Activated CD4-positive, alpha-beta T cell treated with anti-CD3 and anti-CD28 coated beads, Interleukin-2, amount 50 U/mL, for 48 hours (primary cell): ENCODE results near the gene MLXIP.
"Not testable (repeated sequence)": the region's sequence is repeated elsewhere in the genome, so short reads cannot be mapped to it uniquely, and the experiment has no call there.

ENCODE experiments used
- DNase-seq, 2 experiments: peaks; one replicate each; pipeline ENCODE4 v3.0.0-alpha.2; 2020

Gene MLXIP

GRCh38 chr12:122158700-122159285 lies 80.2 kb downstream of the MLXIP start:
- no peak for DNase-seq

DNA sequence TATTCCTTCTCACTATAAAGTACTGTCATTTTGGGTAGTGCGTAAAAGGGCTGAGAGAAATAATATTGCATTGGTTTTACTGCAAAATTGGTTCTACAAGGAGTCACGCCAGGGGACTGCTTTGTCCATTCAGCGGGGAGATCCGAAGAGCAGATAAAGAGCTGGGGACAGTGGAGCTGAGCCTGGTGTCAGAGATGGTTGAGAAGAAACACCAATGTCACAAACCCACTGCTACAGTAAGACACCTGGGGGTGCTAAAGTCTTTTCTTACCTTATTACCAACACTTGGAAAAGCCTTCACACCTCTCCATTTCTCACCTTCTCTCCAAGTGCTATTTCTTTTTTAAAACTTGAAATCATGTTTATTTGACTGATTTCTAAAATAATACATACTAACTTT lies 81.3 kb downstream of the MLXIP start:
- no peak for DNase-seq

GRCh38 chr12:122160761-122161160 lies 82.2 kb downstream of the MLXIP start:
- DNase-seq: no peak

DNA sequence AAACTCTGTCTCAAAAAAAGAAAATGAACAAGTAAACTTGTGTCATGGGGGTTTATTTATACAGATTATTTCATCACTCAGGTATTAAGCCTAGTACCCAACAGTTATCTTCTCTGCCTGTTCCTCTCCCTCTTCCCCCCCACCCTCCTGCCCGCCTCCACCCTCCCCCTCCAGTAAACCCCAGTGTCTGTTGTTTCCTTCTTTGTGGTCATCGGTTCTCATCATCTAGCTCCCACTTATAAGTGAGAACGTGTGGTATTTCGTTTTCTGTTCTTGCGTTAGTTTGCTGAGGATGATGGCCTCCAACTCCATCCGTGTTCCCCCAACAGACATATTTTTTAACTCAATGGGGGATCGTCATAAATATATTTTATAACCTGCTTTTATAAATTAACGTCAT lies 83.1 kb downstream of the MLXIP start:
- DNase-seq: no peak

GRCh38 chr12:122162976-122163375 lies 84.4 kb downstream of the MLXIP start:
- no peak for DNase-seq

DNA sequence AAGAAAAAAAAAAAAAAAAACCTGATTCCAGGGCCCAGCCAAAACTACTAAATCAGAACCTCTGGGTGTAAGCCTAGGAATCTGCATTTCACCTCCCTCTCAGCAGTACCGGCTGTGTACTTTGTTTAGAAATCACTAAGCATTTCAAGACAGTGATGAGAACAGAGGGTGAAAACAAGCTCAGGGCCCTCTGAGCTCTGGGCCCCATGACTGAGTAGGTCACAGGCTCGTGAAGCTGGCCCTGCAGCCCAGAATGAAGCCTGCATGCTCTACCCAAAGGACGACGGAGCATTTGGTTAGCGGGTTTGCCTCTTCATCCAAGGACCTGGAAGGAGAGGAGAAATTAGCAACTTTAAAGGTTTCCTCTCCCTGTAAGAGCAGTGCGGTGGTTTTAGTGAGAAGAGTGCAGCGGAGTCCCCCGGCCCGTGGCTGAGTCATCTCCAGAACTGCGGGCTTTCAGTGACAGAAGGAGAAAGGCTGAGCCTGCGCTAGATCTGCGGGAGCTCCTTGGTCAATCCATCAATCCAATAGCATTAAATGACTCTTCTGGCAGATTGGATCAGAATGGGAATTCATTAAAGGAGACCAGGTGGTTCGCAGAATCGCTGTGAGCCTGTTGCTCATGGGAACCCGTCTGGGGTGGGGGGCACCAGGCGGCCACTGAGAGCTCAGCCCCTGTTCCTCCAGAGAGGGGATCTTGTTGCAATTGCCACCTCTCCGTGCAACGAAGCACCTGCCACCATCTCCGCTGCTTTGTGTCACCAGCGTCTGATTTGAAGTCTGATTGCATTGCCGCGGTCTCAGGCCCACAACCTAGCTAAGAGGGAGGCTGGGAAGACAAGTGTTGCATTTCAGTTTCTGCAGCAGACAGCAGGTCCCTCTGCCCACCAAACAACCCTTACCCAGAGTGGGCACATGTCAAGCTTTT lies 88.1 kb downstream of the MLXIP start:
- peak; percentile 67 to 79 for DNase-seq

- DNase-seq: no peak
Measured at GRCh38 chr12:122167356-122167925, 88.9 kb downstream of the MLXIP start.

DNA sequence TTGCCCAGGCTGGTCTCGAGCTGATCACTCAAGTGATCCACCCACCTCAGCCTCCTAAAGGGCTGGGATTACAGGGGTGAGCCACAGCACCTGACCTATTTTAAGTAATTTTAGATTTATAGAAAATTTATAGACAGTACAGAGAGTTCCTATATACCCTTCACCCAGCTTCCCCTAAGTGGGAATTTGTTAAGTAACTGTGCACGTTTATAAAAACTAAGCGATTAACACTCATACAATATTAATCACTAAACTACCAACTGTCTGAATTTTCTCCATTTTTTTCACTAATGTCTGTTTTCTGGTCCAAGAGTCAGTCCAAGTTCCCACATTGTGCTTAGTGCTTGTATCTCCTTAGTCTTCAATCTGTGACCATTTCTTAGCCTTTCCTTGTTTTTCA lies 89.9 kb downstream of the MLXIP start:
- DNase-seq: no peak

DNA sequence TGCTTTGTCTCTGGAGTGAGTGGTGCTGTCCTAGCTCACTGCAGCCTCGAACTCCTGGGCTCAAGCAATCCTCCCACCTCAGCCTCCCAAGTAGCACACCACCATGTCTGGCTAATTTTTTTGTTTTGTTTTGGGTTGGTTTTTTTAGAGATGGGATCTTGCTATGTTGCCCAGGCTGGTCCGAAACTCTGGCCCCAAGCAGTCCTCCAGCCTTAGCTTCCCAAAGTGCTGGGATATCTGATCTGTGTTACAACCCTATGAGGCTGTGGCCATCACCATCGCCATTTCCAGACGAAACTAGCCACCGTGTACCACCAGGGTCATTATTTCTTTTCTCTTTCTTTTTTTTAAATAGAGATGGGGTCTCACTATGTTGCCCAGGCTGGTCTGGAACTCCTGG lies 92.8 kb downstream of the MLXIP start:
- DNase-seq: no peak

- no peak for DNase-seq
Measured at GRCh38 chr12:122172262-122172939, 93.8 kb downstream of the MLXIP start.

- peak; percentile 17 to 41 for DNase-seq
Measured at GRCh38 chr12:122174155-122174845, 95.7 kb downstream of the MLXIP start, which contains the start of gene IL31. TSS of gene IL31 (minus strand) at chr12:122174221. CDS start at chr12:122174172, 49 bp downstream.

DNA sequence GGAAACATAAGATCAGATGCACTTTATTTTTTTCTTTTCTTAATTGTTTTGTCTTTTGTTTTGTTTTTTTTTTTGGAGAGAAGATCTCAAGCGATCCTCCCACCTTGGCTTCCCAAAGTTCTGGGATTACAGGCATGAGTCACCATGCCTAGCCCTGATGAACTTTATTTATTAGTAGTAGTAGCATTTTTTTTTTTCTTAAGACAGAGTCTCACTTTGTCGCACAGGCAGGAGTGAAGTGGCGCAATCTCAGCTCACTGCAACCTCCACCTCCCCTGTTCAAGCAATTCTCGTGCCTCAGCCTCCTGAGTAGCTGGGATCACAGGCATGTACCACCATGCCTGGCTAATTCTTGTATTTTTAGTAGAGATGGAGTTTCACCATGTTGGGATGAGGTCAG lies 97.9 kb downstream of the MLXIP start:
- DNase-seq: not testable (repeated sequence)

GRCh38 chr12:122182887-122183587 lies 104.5 kb downstream of the MLXIP start, which contains the start of gene LRRC43:
TSS of gene LRRC43 (plus strand) at chr12:122183123. CDS start at chr12:122183145, 22 bp downstream.
- DNase-seq: peak in 1 of 2 experiments; percentile 29

DNA sequence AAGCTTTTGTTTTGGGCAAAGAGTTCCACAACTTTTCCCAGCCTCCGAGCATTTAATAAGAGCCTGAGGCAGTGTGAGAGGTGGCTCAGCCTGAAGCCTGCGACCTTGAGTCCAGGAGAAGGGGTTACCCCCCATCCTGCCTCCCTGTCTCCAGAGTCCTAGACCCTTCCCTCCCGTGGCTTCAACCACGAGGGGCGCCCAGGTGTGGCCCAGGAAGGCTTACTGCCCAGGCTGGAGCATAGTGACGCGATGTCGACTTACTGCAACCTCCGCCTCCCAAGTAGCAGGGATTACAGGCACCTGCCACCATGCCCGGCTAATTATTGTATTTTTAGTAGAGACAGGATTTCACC lies 105.0 kb downstream of the MLXIP start:
- no peak for DNase-seq

DNA sequence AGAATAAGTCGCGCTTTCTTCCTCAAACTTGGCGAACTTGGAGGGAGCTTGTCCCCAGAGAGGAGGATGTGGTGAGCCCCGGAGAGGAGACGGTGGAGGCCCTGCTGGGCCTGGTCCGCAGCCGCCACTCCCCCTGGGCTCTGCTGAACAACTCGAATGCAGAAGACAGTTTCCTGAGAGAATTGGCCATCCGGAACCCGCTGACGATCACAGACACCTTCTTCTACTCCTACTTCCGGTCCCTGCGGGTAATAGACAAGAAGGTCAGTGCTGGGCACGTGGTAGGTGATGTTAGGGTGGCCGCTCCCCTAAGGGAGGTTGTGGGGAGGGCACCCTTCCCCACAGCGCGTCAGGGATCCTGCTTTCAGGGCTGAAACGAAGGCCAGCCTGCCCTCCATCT lies 106.0 kb downstream of the MLXIP start:
- DNase-seq: no peak

- DNase-seq: no peak
Measured at GRCh38 chr12:122185079-122185478, 106.5 kb downstream of the MLXIP start.

- DNase-seq: no peak
Measured at GRCh38 chr12:122185494-122186082, 107.0 kb downstream of the MLXIP start.

- no peak for DNase-seq
Measured at GRCh38 chr12:122187466-122187865, 108.9 kb downstream of the MLXIP start.

GRCh38 chr12:122189626-122190475 lies 111.3 kb downstream of the MLXIP start:
- no peak for DNase-seq

DNA sequence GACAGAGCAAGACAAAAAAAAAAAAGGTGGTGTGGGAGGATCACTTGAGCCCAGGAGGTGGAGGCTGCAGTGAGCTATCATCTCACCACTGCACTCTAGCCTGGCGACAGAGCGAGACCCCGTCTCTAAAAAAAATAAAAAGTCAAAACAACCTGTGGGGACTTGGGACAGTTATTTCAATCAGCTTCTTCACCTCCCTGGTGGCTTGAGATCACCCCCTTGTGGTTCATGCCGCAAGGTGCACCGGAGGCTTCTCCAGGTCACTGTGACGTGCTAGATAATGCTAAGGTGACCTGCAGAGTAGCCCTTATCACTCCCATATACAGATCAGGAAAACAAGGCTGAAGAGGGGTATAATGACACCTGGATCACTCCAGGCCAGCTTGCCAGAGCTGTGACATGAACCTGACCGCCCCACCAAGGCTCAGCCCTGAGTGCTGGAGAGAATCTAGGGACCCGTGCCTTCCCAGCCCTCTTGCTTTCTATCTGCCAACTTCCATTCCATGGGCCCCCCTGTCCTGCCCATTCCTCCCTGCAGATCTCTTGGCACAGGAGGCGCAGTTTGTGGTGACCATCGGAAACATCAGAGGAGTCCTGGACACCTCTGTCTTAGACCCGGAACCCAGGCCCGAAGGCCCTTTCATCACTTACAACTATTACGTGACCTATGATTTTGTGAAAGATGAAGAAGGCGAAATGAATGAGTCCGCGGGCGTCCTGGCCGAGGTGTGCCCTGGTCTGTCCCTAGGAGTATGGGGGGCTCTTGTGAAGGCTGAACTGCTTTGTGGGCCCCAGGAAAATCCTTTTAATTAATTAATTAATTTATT lies 112.5 kb downstream of the MLXIP start:
- DNase-seq: peak; percentile 79 to 85
